HG02981 (cell line): ENCODE measurements around the gene ULK2.
"Not testable (repeated sequence)": the region's sequence is repeated elsewhere in the genome, so short reads cannot be mapped to it uniquely, and the experiment has no call there.

Experiments used
- ATAC-seq: cut with Tn5 transposase; IDR thresholded peaks from one replicate; pipeline ENCODE4 v1.9.1; 2021; ENCODE audit warnings: mild to moderate bottlenecking, moderate library complexity; ENCODE audit not compliant: unreplicated experiment

The ULK2 gene

GRCh38 chr17:19868079-19868395 lies 301 bp upstream of the ULK2 start:
- ATAC-seq = no peak

- ATAC-seq = no peak
Observed at GRCh38 chr17:19867079-19867328, 732 bp downstream of the ULK2 start.

- no peak for ATAC-seq
Observed at GRCh38 chr17:19865021-19865420, 2.7 kb downstream of the ULK2 start.

GRCh38 chr17:19860647-19861177 lies 7.0 kb downstream of the ULK2 start:
- ATAC-seq = not testable (repeated sequence)

DNA sequence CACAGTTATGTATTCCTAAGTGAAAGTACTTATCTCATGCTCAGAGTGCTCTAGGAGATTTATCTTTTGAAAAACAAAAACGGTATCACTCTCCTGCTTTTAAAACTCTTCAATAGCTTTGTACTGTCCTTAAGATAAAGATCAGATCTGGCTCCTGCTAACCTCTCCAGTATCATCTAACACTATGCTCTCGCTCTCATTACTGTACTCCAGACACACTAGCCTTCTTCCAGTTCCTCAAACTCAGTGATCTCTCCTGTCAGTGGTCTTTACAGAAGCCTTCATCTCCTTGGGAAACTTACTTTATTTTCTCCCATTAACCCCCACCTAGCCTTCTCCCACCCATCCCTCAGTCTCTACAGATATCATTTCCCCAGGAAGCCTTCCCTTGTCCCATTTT lies 10.1 kb downstream of the ULK2 start:
- no peak for ATAC-seq

GRCh38 chr17:19833914-19834313 lies 33.8 kb downstream of the ULK2 start:
- ATAC-seq = no peak

GRCh38 chr17:19830061-19830460 lies 37.7 kb downstream of the ULK2 start:
- no peak for ATAC-seq

- ATAC-seq = no peak
Observed at GRCh38 chr17:19812407-19812806, 55.3 kb downstream of the ULK2 start.

GRCh38 chr17:19805006-19805405 lies 62.7 kb downstream of the ULK2 start:
- ATAC-seq = no peak

- no peak for ATAC-seq
Observed at GRCh38 chr17:19800571-19800970, 67.2 kb downstream of the ULK2 start.

DNA sequence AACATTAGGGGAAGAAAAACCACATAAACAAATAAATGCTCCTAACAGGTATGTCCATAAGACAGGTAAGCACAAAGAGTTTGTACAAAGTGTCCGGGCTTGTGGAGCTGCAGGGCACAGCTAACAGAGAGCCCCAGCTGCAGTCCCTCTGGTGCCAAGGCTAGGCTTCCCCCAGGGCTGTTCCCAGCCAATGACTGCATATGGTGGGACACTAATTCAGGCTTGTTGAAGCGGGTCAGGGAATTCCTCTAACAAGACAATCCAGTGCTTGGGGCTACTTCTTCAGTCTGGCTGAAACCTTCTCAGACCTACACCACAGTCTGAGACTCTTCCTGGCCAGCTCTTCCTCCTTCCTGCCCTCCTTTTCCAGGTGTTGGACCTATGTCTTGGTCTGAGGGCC lies 67.9 kb downstream of the ULK2 start:
- ATAC-seq = no peak

GRCh38 chr17:19796457-19796856 lies 71.3 kb downstream of the ULK2 start:
- ATAC-seq = no peak

GRCh38 chr17:19791918-19792550 lies 75.7 kb downstream of the ULK2 start:
- ATAC-seq = no peak

- ATAC-seq = no peak
Observed at GRCh38 chr17:19787733-19788357, 79.9 kb downstream of the ULK2 start.

DNA sequence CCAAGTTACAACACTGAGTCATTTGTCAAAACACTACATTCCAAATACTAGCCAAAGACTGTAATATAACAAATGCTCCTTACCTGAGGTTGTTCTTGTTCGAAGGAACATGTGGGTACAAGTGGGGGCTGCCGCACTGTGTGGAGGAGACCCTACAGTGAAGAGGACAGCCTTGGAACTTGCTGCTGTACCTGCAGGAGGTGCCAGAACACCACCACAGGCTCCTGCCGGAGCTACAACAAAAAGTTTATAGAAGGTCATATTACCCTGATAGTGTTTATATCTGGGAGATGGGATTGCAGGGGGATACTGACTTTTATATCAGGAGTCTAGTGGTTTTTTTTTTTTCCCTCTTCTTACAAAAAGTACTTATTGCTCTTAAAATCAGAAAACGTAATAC lies 81.9 kb downstream of the ULK2 start:
- no peak for ATAC-seq

- ATAC-seq = no peak
Observed at GRCh38 chr17:19781488-19782458, 86.0 kb downstream of the ULK2 start.

- ATAC-seq = no peak
Observed at GRCh38 chr17:19780846-19781245, 86.9 kb downstream of the ULK2 start.

DNA sequence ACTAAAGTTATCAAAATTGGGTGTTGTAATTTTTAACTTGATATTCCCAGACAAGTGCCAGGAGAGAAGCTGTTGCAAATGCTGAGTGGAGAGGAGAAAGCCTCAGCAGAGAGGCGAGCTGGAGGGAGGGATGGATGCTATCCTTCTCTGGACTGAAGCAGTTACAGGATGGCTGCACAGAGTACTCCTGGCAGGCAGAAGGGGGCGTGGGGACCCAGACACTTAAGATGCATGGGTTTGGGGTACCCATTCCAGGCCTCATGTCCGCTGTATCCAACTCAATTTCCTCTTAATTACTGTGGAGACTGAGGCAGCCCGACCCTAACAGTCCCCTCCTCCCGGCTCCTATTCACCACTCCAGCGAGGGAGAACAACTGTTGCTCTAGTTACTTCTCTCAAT lies 94.2 kb downstream of the ULK2 start:
- no peak for ATAC-seq

DNA sequence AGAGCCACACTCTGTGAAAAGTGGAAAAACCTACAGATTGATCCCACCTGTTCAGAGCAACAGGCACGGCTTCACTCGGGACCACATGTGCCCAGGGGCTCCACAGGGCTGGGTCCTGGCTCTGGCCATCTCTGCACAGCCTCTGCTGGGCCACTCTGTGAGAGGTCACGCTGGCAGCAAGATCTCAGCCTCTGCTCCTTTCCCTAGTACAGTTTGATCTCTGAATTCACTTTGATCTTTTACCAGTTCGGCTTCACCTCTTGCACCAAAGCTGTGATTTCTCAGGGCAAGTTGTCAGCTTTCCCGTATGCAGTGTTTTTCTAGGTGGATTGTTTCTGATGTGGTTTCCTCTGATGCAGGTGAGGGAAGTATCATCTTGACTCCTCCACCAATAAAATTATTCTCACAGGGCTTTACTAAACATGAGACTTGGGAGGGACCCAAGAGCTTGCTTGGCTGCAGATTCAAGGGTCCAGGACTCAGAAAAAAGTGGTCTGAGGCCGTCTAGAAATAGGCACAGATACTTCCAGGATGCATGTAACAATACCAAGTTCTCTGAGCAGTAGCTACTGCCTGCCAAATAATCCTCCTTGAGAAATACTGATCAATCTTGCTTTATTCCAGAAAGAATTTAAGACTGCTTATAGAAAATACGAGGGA lies 95.6 kb downstream of the ULK2 start:
- no peak for ATAC-seq

DNA sequence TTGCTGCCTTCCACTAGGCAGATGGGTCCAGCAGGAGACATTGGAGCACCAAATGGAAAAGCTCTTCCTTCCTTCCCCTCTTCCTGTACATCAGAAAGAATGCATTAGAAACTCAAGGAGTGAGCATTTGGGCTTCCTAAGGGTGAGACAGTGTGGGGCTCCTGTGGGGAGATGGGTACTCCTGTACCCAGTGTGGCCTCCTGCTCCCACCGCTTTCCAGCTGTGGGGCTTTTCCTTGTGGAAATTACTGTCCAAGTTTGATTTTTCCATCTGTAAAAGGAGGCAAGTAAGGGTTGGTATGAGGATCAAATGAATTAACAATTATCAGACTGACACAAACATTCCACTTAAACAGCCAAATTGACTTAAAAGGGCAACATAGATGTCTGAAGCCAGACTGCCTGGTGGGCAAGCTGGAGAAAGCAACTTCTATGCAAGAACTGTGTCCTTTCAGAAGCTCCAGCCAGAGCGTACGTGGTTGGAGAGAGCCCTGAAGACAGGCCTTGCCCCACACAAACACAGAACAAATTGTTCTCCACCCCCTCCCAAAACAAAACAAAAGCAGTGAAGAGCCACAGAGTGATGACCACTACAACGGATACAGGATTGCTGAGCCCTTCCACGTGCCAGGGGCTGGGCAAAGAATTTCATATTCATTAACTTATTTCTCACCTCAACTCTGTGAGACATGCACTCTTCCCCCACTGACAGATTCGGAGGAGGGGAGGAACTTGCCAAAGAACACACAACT lies 96.6 kb downstream of the ULK2 start:
- ATAC-seq = no peak
